H1 (cell line): ENCODE measurements around the gene CEBPB. TPM values are rescaled to one million over a fixed set of nuclear protein-coding genes. Genes with fewer than 3 reads are reported as not detected.

Experiments
- CBX8 ChIP-seq: fragments of 300-800, 300-1000 bp; sonication (generic); IDR thresholded peaks from 2 replicates; pipeline ENCODE4 v1.7.1; 2016; ENCODE audit warnings: low read depth, low read length, borderline replicate concordance
- CHD7 ChIP-seq: fragments of 300-600 bp; sonication (generic); IDR thresholded peaks from 2 replicates; pipeline ENCODE4 v1.7.1; 2012; ENCODE audit warnings: low read length, moderate library complexity, mild to moderate bottlenecking, inconsistent platforms; ENCODE audit not compliant: insufficient replicate concordance
- E2F6 ChIP-seq: IDR thresholded peaks from 2 replicates; pipeline ENCODE4 v1.6.1; 2012; ENCODE audit warnings: inconsistent platforms
- KDM5A ChIP-seq: fragments of 200-600 bp; IDR thresholded peaks from 2 replicates; pipeline ENCODE4 v1.7.1; 2012; ENCODE audit warnings: mild to moderate bottlenecking, low read length, inconsistent platforms, mixed read lengths
- RAD21 ChIP-seq, 2 experiments: IDR thresholded peaks in 1 of 2; conservative IDR thresholded peaks in 1 of 2; 2 replicates each; pipeline ENCODE4 v1.6.1; 2011; ENCODE audit warnings: low read depth in 2 of 2, low read length in 2 of 2, improper control_type of control experiment in 1 of 2, inconsistent platforms in 1 of 2, mild to moderate bottlenecking in 1 of 2, moderate library complexity in 1 of 2
- RBBP5 ChIP-seq: IDR thresholded peaks from 2 replicates; pipeline ENCODE4 v1.7.1; 2012; ENCODE audit warnings: low read depth, mild to moderate bottlenecking, inconsistent platforms, low read length, moderate library complexity, borderline replicate concordance
- SRF ChIP-seq: IDR thresholded peaks from 2 replicates; pipeline ENCODE4 v1.6.1; 2011; ENCODE audit warnings: mild to moderate bottlenecking, low read depth, low read length, moderate library complexity
- TAF7 ChIP-seq: optimal IDR thresholded peaks from 2 replicates; pipeline ENCODE3; 2011; ENCODE audit warnings: low read depth, mild to moderate bottlenecking, inconsistent platforms, low read length, moderate library complexity, borderline replicate concordance
- polyA plus RNA-seq, 7 experiments: library from polyadenylated mRNA; depleted of rRNA in 3 of 7; stranded (reverse) in 5 of 7; unstranded in 2 of 7; fragments of >200 nt in 5 of 7; fragments of 200-250 nt in 2 of 7; gene quantifications; 1 replicate in 5 of 7; 2 replicates in 1 of 7; 4 replicates in 1 of 7; pipeline versions ENCODE4 v1.2.1 to v1.2.3, GENCODE V29; 2011 to 2013; ENCODE audit warnings: missing spikeins in 2 of 7, mixed read lengths in 2 of 7
- total RNA-seq: library from RNA; stranded (reverse); fragmentation: NEBNext Ultra II Directional; extraction: Animal tissue kit (Norgen Biotek cat#: 25700); gene quantifications from 2 replicates; pipeline ENCODE4 v1.2.1, GENCODE V29; 2021

CEBPB gene
- total and polyA plus RNA-seq, 2 of the 8 experiments (the other 6 are each of a cell fraction or from before 2014, with no cell fraction given): 7.1 to 24.1 TPM

- no peak for TF ChIP-seq CHD7
- TF ChIP-seq RBBP5: no peak
- TF ChIP-seq E2F6: no peak; the same call in 1 of the 2 replicates
- TF ChIP-seq SRF: no peak
- no peak for TF ChIP-seq CBX8
- TF ChIP-seq RAD21 (IDR thresholded peaks at IDR 0.05 in 1 of 2, conservative IDR thresholded peaks at IDR 0.05 in 1 of 2; ENCODE audit: low read depth in 2 of 2, low read length in 2 of 2): no peak
- no peak for TF ChIP-seq TAF7
- TF ChIP-seq KDM5A: no peak
These were observed 24.7 kb upstream of the CEBPB start (continued) for GRCh38 chr20:50165684-50166554.
